HAP-1 (cell line): ENCODE measurements around the gene LAT.

Experiments
- DNase-seq, 2 experiments: peaks; one replicate each; pipeline ENCODE4 v3.0.0-alpha.2; 2016 to 2020; ENCODE audit warnings: low spot score in 2 of 2
- H3K27me3 ChIP-seq: fragments of 250-450 bp; sonication (Bioruptor Pico); 2 replicates; pipeline ENCODE4 v1.5.1; 2020; ENCODE audit warnings: low read depth, mild to moderate bottlenecking, moderate library complexity
- H3K36me3 ChIP-seq: fragments of 250-450 bp; sonication (Bioruptor Pico); replicated peaks from 2 replicates; pipeline ENCODE4 v1.5.1; 2020; ENCODE audit warnings: mild to moderate bottlenecking
- H3K4me1 ChIP-seq: fragments of 250-450 bp; sonication (Bioruptor Pico); 2 replicates; pipeline ENCODE4 v1.5.1; 2020; ENCODE audit warnings: mild to moderate bottlenecking
- H3K4me3 ChIP-seq: fragments of 250-450 bp; sonication (Bioruptor Pico); 2 replicates; pipeline ENCODE4 v1.5.1; 2020; ENCODE audit warnings: mild to moderate bottlenecking, moderate library complexity
- H3K9me3 ChIP-seq: fragments of 250-450 bp; sonication (Bioruptor Pico); 2 replicates; pipeline ENCODE4 v1.5.1; 2020; ENCODE audit warnings: mild to moderate bottlenecking, moderate library complexity
- in situ Hi-C: fragments of 300-500 bp; cut with MboI; formaldehyde crosslinking; loops from 3 replicates; pipeline ENCODE4 v1.14.3; 2020; ENCODE audit warnings: low sequenced_read_pairs, inconsistent platforms, mixed read lengths

LAT gene

GRCh38 chr16:28983644-28984043 lies 1.2 kb upstream of the LAT start:
- in situ Hi-C loops, result no loop called here
- Histone ChIP-seq H3K9me3 (no peaks in the 10 kb centered on the region), H3K4me1 (no peaks in the 10 kb centered on the region), H3K27me3 (no peaks in the 10 kb centered on the region), H3K36me3 (peaks cover 7% of the 10 kb centered on the region; the same call in 1 of the 2 replicates), H3K4me3 (no peak overlapping the region)
- DNase-seq, result no peak

GRCh38 chr16:28984091-28984490 lies 761 bp upstream of the LAT start:
- H3K4me1 ChIP-seq, result no peaks in the 10 kb centered on the region
- H3K36me3 ChIP-seq, result peaks cover 7% of the 10 kb centered on the region; the same call in 1 of the 2 replicates
- H3K9me3 ChIP-seq, result no peaks in the 10 kb centered on the region
- in situ Hi-C loops, result no loop called here
- no peak for DNase-seq
- H3K4me3 ChIP-seq, result no peak overlapping the region
- no peaks in the 10 kb centered on the region for H3K27me3 ChIP-seq

GRCh38 chr16:28985211-28986041 lies 574 bp downstream of the LAT start:
- Histone ChIP-seq H3K9me3 (no peaks in the 10 kb centered on the region), H3K4me1 (no peaks in the 10 kb centered on the region), H3K36me3 (peaks cover 7% of the 10 kb centered on the region; the same call in 1 of the 2 replicates), H3K27me3 (no peaks in the 10 kb centered on the region), H3K4me3 (no peak overlapping the region)
- no peak for DNase-seq
- in situ Hi-C loops, result no loop called here

- DNase-seq, result no peak
- Histone ChIP-seq H3K36me3 (peaks cover 7% of the 10 kb centered on the region; the same call in 1 of the 2 replicates), H3K4me3 (no peak overlapping the region), H3K27me3 (no peaks in the 10 kb centered on the region), H3K4me1 (no peaks in the 10 kb centered on the region), H3K9me3 (no peaks in the 10 kb centered on the region)
- in situ Hi-C loops, result no loop called here
Observed at GRCh38 chr16:28986046-28986445, 1.2 kb downstream of the LAT start.

GRCh38 chr16:28986492-28986891 lies 1.6 kb downstream of the LAT start:
- Histone ChIP-seq H3K27me3 (no peaks in the 10 kb centered on the region), H3K4me3 (no peak overlapping the region), H3K9me3 (no peaks in the 10 kb centered on the region), H3K4me1 (no peaks in the 10 kb centered on the region), H3K36me3 (peaks cover 3% of the 10 kb centered on the region; the same call in 1 of the 2 replicates)
- DNase-seq, result no peak
- in situ Hi-C loops, result no loop called here

GRCh38 chr16:28987170-28987853 lies 2.5 kb downstream of the LAT start:
- no peaks in the 10 kb centered on the region for H3K27me3 ChIP-seq
- in situ Hi-C loops, result no loop called here
- H3K4me1 ChIP-seq, result no peaks in the 10 kb centered on the region
- H3K4me3 ChIP-seq, result no peak overlapping the region
- no peaks in the 10 kb centered on the region for H3K36me3 ChIP-seq
- no peak for DNase-seq
- no peaks in the 10 kb centered on the region for H3K9me3 ChIP-seq

- H3K27me3 ChIP-seq, result no peaks in the 10 kb centered on the region
- no peak overlapping the region for H3K4me3 ChIP-seq
- no peaks in the 10 kb centered on the region for H3K9me3 ChIP-seq
- no peak for DNase-seq
- no peaks in the 10 kb centered on the region for H3K4me1 ChIP-seq
- in situ Hi-C loops, result no loop called here
- no peaks in the 10 kb centered on the region for H3K36me3 ChIP-seq
Observed at GRCh38 chr16:28989363-28989762, 4.5 kb downstream of the LAT start.

- no peaks in the 10 kb centered on the region for H3K27me3 ChIP-seq
- no peak overlapping the region for H3K4me3 ChIP-seq
- no peaks in the 10 kb centered on the region for H3K4me1 ChIP-seq
- H3K9me3 ChIP-seq, result no peaks in the 10 kb centered on the region
- no peak for DNase-seq
- in situ Hi-C loops, result no loop called here
- H3K36me3 ChIP-seq, result no peaks in the 10 kb centered on the region
Observed at GRCh38 chr16:28990375-28991040, 5.7 kb downstream of the LAT start.

GRCh38 chr16:28991687-28992086 lies 6.8 kb downstream of the LAT start:
- no peaks in the 10 kb centered on the region for H3K4me1 ChIP-seq

GRCh38 chr16:28992496-28992895 lies 7.6 kb downstream of the LAT start:
- H3K9me3 ChIP-seq, result no peaks in the 10 kb centered on the region
- no peaks in the 10 kb centered on the region for H3K36me3 ChIP-seq
- no peaks in the 10 kb centered on the region for H3K4me1 ChIP-seq
- H3K27me3 ChIP-seq, result no peaks in the 10 kb centered on the region
- no peak overlapping the region for H3K4me3 ChIP-seq
- in situ Hi-C loops, result no loop called here
- DNase-seq, result no peak

More at GRCh38 chr16:28991687-28992086, 6.8 kb downstream of the LAT start:
- H3K4me3 ChIP-seq, result no peak overlapping the region
- no peaks in the 10 kb centered on the region for H3K27me3 ChIP-seq
- DNase-seq, result no peak
- H3K9me3 ChIP-seq, result no peaks in the 10 kb centered on the region
- in situ Hi-C loops, result no loop called here
- H3K36me3 ChIP-seq, result no peaks in the 10 kb centered on the region

- in situ Hi-C loops, result no loop called here
- Histone ChIP-seq H3K27me3 (no peaks in the 10 kb centered on the region), H3K9me3 (no peaks in the 10 kb centered on the region), H3K36me3 (no peaks in the 10 kb centered on the region), H3K4me3 (no peak overlapping the region), H3K4me1 (no peaks in the 10 kb centered on the region)
- DNase-seq, result no peak
Observed at GRCh38 chr16:28998837-28999236, 14.0 kb downstream of the LAT start.

- Histone ChIP-seq H3K9me3 (no peaks in the 10 kb centered on the region), H3K36me3 (no peaks in the 10 kb centered on the region), H3K27me3 (no peaks in the 10 kb centered on the region), H3K4me3 (no peak overlapping the region), H3K4me1 (no peaks in the 10 kb centered on the region)
- no peak for DNase-seq
- in situ Hi-C loops, result no loop called here
Observed at GRCh38 chr16:28999577-28999976, 14.7 kb downstream of the LAT start.

- Histone ChIP-seq H3K27me3 (no peaks in the 10 kb centered on the region), H3K9me3 (no peaks in the 10 kb centered on the region), H3K36me3 (no peaks in the 10 kb centered on the region), H3K4me3 (no peak overlapping the region), H3K4me1 (no peaks in the 10 kb centered on the region)
- DNase-seq, result no peak
- in situ Hi-C loops, result loop anchor here (25.0 kb wide), 1 partner anchor 112 kb away; no protein-coding TSS in a partner anchor
Observed at GRCh38 chr16:29000019-29000418, 15.2 kb downstream of the LAT start.
